H1 (cell line): Measurements from ENCODE around the gene ARTN. TPM values are rescaled to one million over a fixed set of nuclear protein-coding genes. Genes with fewer than 3 reads are reported as not detected.

ENCODE experiments used
- CTCF ChIA-PET: fragments of 300-600 bp; sonication (Branson Sonifier 250); formaldehyde crosslinking; loops from one replicate; lab custom pipeline; 2021; ENCODE audit not compliant: partially characterized antibody; lab: Charles Lee
- POLR2A ChIA-PET: fragments of 300-600 bp; sonication (Branson Sonifier 250); formaldehyde crosslinking; loops from one replicate; lab custom pipeline; 2021; ENCODE audit warnings: inconsistent platforms; ENCODE audit not compliant: partially characterized antibody; lab: Charles Lee
- DNase-seq, 2 experiments: peaks; one replicate each; pipeline versions ENCODE4 v3.0.0 to v3.0.0-alpha.2; 2010 to 2022; ENCODE audit warnings: low spot score in 2 of 2, low read depth in 1 of 2, mixed read lengths in 1 of 2
- FAIRE-seq: peaks from 2 replicates; lab custom pipeline; 2011; peaks lifted over from hg19 to GRCh38; lab: Jason Lieb, UNC
- H2AFZ ChIP-seq: 2 replicates; pipeline ENCODE4 v1.8.1; 2012; ENCODE audit warnings: low read length, inconsistent platforms
- H2AK5ac ChIP-seq: 2 replicates; pipeline ENCODE4 v1.6.1; 2013; ENCODE audit warnings: low read depth, low read length
- H2BK120ac ChIP-seq: replicated peaks from 2 replicates; pipeline ENCODE3; 2013; ENCODE audit warnings: low read depth, low read length, inconsistent platforms
- H2BK12ac ChIP-seq: 2 replicates; pipeline ENCODE4 v1.6.1; 2013; ENCODE audit warnings: low read depth, low read length
- H2BK15ac ChIP-seq: 2 replicates; pipeline ENCODE4 v1.6.1; 2013; ENCODE audit warnings: low read length
- H2BK20ac ChIP-seq: 2 replicates; pipeline ENCODE4 v1.6.1; 2013; ENCODE audit warnings: low read length
- H2BK5ac ChIP-seq: 2 replicates; pipeline ENCODE4 v1.6.1; 2013; ENCODE audit warnings: low read depth, low read length
- H3K14ac ChIP-seq: 2 replicates; pipeline ENCODE4 v1.6.1; 2013; ENCODE audit warnings: inconsistent platforms; ENCODE audit not compliant: insufficient read length
- H3K18ac ChIP-seq: 2 replicates; pipeline ENCODE4 v1.6.1; 2013; ENCODE audit warnings: low read length; ENCODE audit errors: extremely low read depth
- H3K23ac ChIP-seq: 2 replicates; pipeline ENCODE4 v1.6.1; 2013; ENCODE audit warnings: inconsistent platforms; ENCODE audit not compliant: insufficient read length
- H3K23me2 ChIP-seq: 2 replicates; pipeline ENCODE4 v1.6.1; 2013; ENCODE audit warnings: low read depth, low read length
- H3K27ac ChIP-seq: 2 replicates; pipeline ENCODE4 v1.6.1; 2011; ENCODE audit warnings: low read depth, low read length, inconsistent platforms
- H3K27me3 ChIP-seq, 4 experiments: replicated peaks in 1 of 4; 1 replicate in 1 of 4; 2 replicates in 3 of 4; pipeline versions ENCODE4 v1.6.1 to v1.8.1; 2011 to 2013; ENCODE audit warnings: low read length in 3 of 4, mild to moderate bottlenecking in 3 of 4, inconsistent platforms in 2 of 4, mixed read lengths in 2 of 4, moderate library complexity in 1 of 4; ENCODE audit not compliant: control insufficient read depth in 3 of 4, insufficient read depth in 3 of 4; ENCODE audit errors: extremely low read depth in 1 of 4
- H3K36me3 ChIP-seq, 4 experiments: 2 replicates each; pipeline versions ENCODE4 v1.6.1 to v1.8.1; 2011 to 2013; ENCODE audit warnings: mild to moderate bottlenecking in 4 of 4, low read length in 3 of 4, moderate library complexity in 2 of 4, control low read depth in 1 of 4, inconsistent platforms in 1 of 4; ENCODE audit not compliant: insufficient read depth in 4 of 4, control insufficient read depth in 2 of 4
- H3K4ac ChIP-seq: replicated peaks from 2 replicates; pipeline ENCODE3; 2013; ENCODE audit warnings: low read length, low read depth, mixed read lengths, inconsistent platforms; ENCODE audit not compliant: insufficient read length
- H3K4me1 ChIP-seq, 4 experiments: replicated peaks in 1 of 4; 1 replicate in 1 of 4; 2 replicates in 3 of 4; pipeline versions ENCODE4 v1.6.1 to v1.8.1; 2011 to 2013; ENCODE audit warnings: low read length in 3 of 4, inconsistent platforms in 2 of 4, mixed read lengths in 1 of 4; ENCODE audit not compliant: insufficient read depth in 4 of 4, control insufficient read depth in 3 of 4
- H3K4me2 ChIP-seq, 2 experiments: 2 replicates each; pipeline versions ENCODE4 v1.6.1 to v1.8.1; 2011 to 2013; ENCODE audit warnings: low read depth in 2 of 2, low read length in 2 of 2, control low read depth in 1 of 2, inconsistent platforms in 1 of 2, mild to moderate bottlenecking in 1 of 2; ENCODE audit not compliant: insufficient read depth in 1 of 2
- H3K4me3 ChIP-seq, 4 experiments: fragments of 200-600, 300-600 bp in 1 of 4; sonication (generic), shearing (Covaris generic), sonication (Bioruptor Twin) in 1 of 4; 2 replicates each; pipeline versions ENCODE4 v1.5.1 to v1.8.1; 2011 to 2016; ENCODE audit warnings: low read length in 4 of 4, low read depth in 3 of 4, control low read depth in 2 of 4, inconsistent platforms in 2 of 4, mild to moderate bottlenecking in 2 of 4, mixed read lengths in 1 of 4, moderate library complexity in 1 of 4; ENCODE audit not compliant: insufficient read depth in 2 of 4; ENCODE audit errors: extremely low read depth in 1 of 4
- H3K56ac ChIP-seq: replicated peaks from 2 replicates; pipeline ENCODE3; 2013; ENCODE audit warnings: low read depth, mild to moderate bottlenecking, mixed read lengths, low read length, inconsistent platforms; ENCODE audit not compliant: insufficient read length
- H3K79me1 ChIP-seq: 2 replicates; pipeline ENCODE4 v1.6.1; 2013; ENCODE audit warnings: low read depth, low read length, control low read depth
- H3K79me2 ChIP-seq, 2 experiments: 2 replicates each; pipeline versions ENCODE4 v1.6.1 to v1.8.1; 2012 to 2013; ENCODE audit warnings: low read length in 2 of 2, mild to moderate bottlenecking in 2 of 2, inconsistent platforms in 1 of 2; ENCODE audit not compliant: insufficient read depth in 2 of 2, control insufficient read depth in 1 of 2
- H3K9ac ChIP-seq, 4 experiments: replicated peaks in 1 of 4; 1 replicate in 1 of 4; 2 replicates in 3 of 4; pipeline versions ENCODE4 v1.6.1 to v1.8.1; 2011 to 2013; ENCODE audit warnings: low read depth in 3 of 4, low read length in 3 of 4, control low read depth in 2 of 4, mild to moderate bottlenecking in 2 of 4, moderate library complexity in 2 of 4, inconsistent platforms in 1 of 4; ENCODE audit errors: extremely low read depth in 1 of 4
- H3K9me3 ChIP-seq, 2 experiments: 2 replicates each; pipeline versions ENCODE4 v1.6.1 to v1.8.1; 2012 to 2013; ENCODE audit warnings: mild to moderate bottlenecking in 2 of 2, moderate library complexity in 2 of 2, control low read depth in 1 of 2, inconsistent platforms in 1 of 2, low read depth in 1 of 2, low read length in 1 of 2, mixed read lengths in 1 of 2; ENCODE audit not compliant: insufficient read depth in 2 of 2
- H4K20me1 ChIP-seq, 2 experiments: replicated peaks in 1 of 2; 2 replicates each; pipeline versions ENCODE3 to v1.8.1; 2011 to 2013; ENCODE audit warnings: inconsistent platforms in 2 of 2, low read length in 2 of 2, mild to moderate bottlenecking in 1 of 2; ENCODE audit not compliant: insufficient read depth in 2 of 2, control insufficient read depth in 1 of 2
- H4K5ac ChIP-seq: 2 replicates; pipeline ENCODE4 v1.6.1; 2013; ENCODE audit warnings: low read length, low read depth, mixed read lengths, inconsistent platforms; ENCODE audit not compliant: insufficient read length
- H4K8ac ChIP-seq: 2 replicates; pipeline ENCODE4 v1.8.0; 2013; ENCODE audit warnings: mild to moderate bottlenecking, moderate library complexity, low read length, inconsistent platforms; ENCODE audit not compliant: insufficient read depth; ENCODE audit errors: extremely low read depth
- H4K91ac ChIP-seq: replicated peaks from 2 replicates; pipeline ENCODE3; 2013; ENCODE audit warnings: low read length, mixed read lengths, inconsistent platforms; ENCODE audit not compliant: insufficient read length
- ASH2L ChIP-seq: fragments of 200-600, 300-600 bp; sonication (generic); IDR thresholded peaks from one replicate; pipeline ENCODE4 v1.7.1; 2017; ENCODE audit warnings: low read length
- EP300 ChIP-seq, 2 experiments: IDR thresholded peaks; 1 replicate in 1 of 2; 2 replicates in 1 of 2; pipeline ENCODE4 v1.6.1; 2011 to 2012; ENCODE audit warnings: low read depth in 2 of 2, low read length in 2 of 2, mild to moderate bottlenecking in 2 of 2, borderline replicate concordance in 1 of 2, inconsistent platforms in 1 of 2, moderate library complexity in 1 of 2
- POLR2A ChIP-seq, 2 experiments: IDR thresholded peaks; 1 replicate in 1 of 2; 2 replicates in 1 of 2; pipeline ENCODE4 v1.6.1; 2011; ENCODE audit warnings: low read depth in 2 of 2, low read length in 2 of 2, mild to moderate bottlenecking in 2 of 2; ENCODE audit errors: control extremely low read depth in 1 of 2
- RAD21 ChIP-seq, 2 experiments: IDR thresholded peaks in 1 of 2; conservative IDR thresholded peaks in 1 of 2; 2 replicates each; pipeline ENCODE4 v1.6.1; 2011; ENCODE audit warnings: low read depth in 2 of 2, low read length in 2 of 2, improper control_type of control experiment in 1 of 2, inconsistent platforms in 1 of 2, mild to moderate bottlenecking in 1 of 2, moderate library complexity in 1 of 2
- RNF2 ChIP-seq: fragments of 200-900, 300-1000 bp; sonication (generic); IDR thresholded peaks from 2 replicates; pipeline ENCODE4 v1.7.1; 2016; ENCODE audit warnings: borderline replicate concordance, low read depth, mild to moderate bottlenecking, antibody characterized with exemption, low read length; ENCODE audit not compliant: poor library complexity, severe bottlenecking; ENCODE audit errors: missing control alignments
- RXRA ChIP-seq: IDR thresholded peaks from 2 replicates; pipeline ENCODE4 v1.6.1; 2011; ENCODE audit warnings: low read depth, mild to moderate bottlenecking, low read length, moderate library complexity; ENCODE audit not compliant: insufficient read depth
- TAF7 ChIP-seq: optimal IDR thresholded peaks from 2 replicates; pipeline ENCODE3; 2011; ENCODE audit warnings: low read depth, mild to moderate bottlenecking, inconsistent platforms, low read length, moderate library complexity, borderline replicate concordance
- ZNF274 ChIP-seq: IDR thresholded peaks from 2 replicates; pipeline ENCODE4 v1.7.0; 2012; ENCODE audit warnings: low read length, borderline replicate concordance; ENCODE audit errors: extremely low read depth
- WGBS, 2 experiments: shearing (Covaris generic) in 1 of 2; methylation state at CpG; one replicate each; pipeline versions ENCODE4 v1.1.6 to v1.1.7; 2013 to 2015; ENCODE audit warnings: low lambda C conversion rate in 2 of 2, mixed read lengths in 2 of 2, inconsistent platforms in 1 of 2, low coverage in 1 of 2, missing lambda C conversion rate in 1 of 2; ENCODE audit not compliant: insufficient replicate concordance in 2 of 2, insufficient coverage in 1 of 2, insufficient read length in 1 of 2; ENCODE audit errors: extremely low coverage in 1 of 2, missing lambda C conversion rate in 1 of 2; 5-methylcytosine and 5-hydroxymethylcytosine counted together
- polyA plus RNA-seq, 7 experiments: library from polyadenylated mRNA; depleted of rRNA in 3 of 7; stranded (reverse) in 5 of 7; unstranded in 2 of 7; fragments of >200 nt in 5 of 7; fragments of 200-250 nt in 2 of 7; gene quantifications; 1 replicate in 5 of 7; 2 replicates in 1 of 7; 4 replicates in 1 of 7; pipeline versions ENCODE4 v1.2.1 to v1.2.3, GENCODE V29; 2011 to 2013; ENCODE audit warnings: missing spikeins in 2 of 7, mixed read lengths in 2 of 7
- total RNA-seq: library from RNA; stranded (reverse); fragmentation: NEBNext Ultra II Directional; extraction: Animal tissue kit (Norgen Biotek cat#: 25700); gene quantifications from 2 replicates; pipeline ENCODE4 v1.2.1, GENCODE V29; 2021
- TF ChIP-seq, protein P1 (sequence below): IDR thresholded peaks from 2 replicates; pipeline ENCODE4 v1.6.1; 2012; ENCODE audit warnings: inconsistent platforms
- TF ChIP-seq, protein P2 (sequence below): IDR thresholded peaks from 2 replicates; pipeline ENCODE4 v1.6.1; 2012; ENCODE audit warnings: low read length, inconsistent platforms

Gene ARTN
- total and polyA plus RNA-seq, 2 of the 8 experiments (the other 6 are each of a cell fraction or from before 2014, with no cell fraction given): 13.5 to 22.7 TPM

GRCh38 chr1:43982241-43982640 is 48.6 kb downstream of the ARTN start:
- Histone ChIP-seq H4K5ac (no peak overlapping the region), H3K79me2 (peaks cover 0 to 11% of the 10 kb centered on the region in 2 experiments; a peak in 2 of 4 replicates), H3K18ac (no peak overlapping the region), H3K9me3 (no peaks in the 10 kb centered on the region), H2AFZ (no peak overlapping the region), H3K27ac (no peak overlapping the region), H3K4me3 (no peak overlapping the region), H3K79me1 (peaks cover 20% of the 10 kb centered on the region), H3K9ac (no peak overlapping the region), H3K4ac (no peak overlapping the region), H3K14ac (no peak overlapping the region), H2BK120ac (no peak overlapping the region), H3K27me3 (no peaks in the 10 kb centered on the region), H4K8ac (0 out of 2 replicates have a peak overlapping the region, but pooled peaks have one; percentile 29), H3K23ac (no peak overlapping the region), H2BK12ac (no peak overlapping the region), H3K36me3 (peaks cover 2 to 26% (median 10%) of the 10 kb centered on the region in 4 experiments; a peak in 4 of 8 replicates), H3K4me2 (no peak overlapping the region), H3K56ac (no peak overlapping the region), H2BK20ac (no peak overlapping the region), H4K20me1 (peaks cover 0 to 27% of the 10 kb centered on the region in 2 experiments), H3K23me2 (peaks cover 16% of the 10 kb centered on the region), H2BK15ac (no peak overlapping the region), H3K4me1 (peaks cover 4 to 13% (median 11%) of the 10 kb centered on the region in 4 experiments), H4K91ac (no peak overlapping the region), H2AK5ac (no peak overlapping the region; the same call in 1 of the 2 replicates), H2BK5ac (0 out of 2 replicates have a peak overlapping the region, but pooled peaks have one; percentile 35)
- 90% methylated on average over 8 of the region's 8 CpGs; no CpG with 5 or more reads in 1 of the 2 experiments for WGBS, 2 experiments
- DNase-seq (no peak), FAIRE-seq (no peak)
- POLR2A ChIA-PET: interaction anchor here (0.5 to 1.7 kb wide), 3 partner anchors 9 to 81 kb away, joined by 3 read pairs; partner anchors contain the start of gene CCDC24
- CTCF ChIA-PET: no interaction called here
- TF ChIP-seq ZNF274: no peak
- no peak for TF ChIP-seq TAF7
- TF ChIP-seq RXRA: no peak
- TF ChIP-seq EP300 (IDR thresholded peaks at IDR 0.05; ENCODE audit: borderline replicate concordance in 1 of 2, low read depth in 2 of 2, low read length in 2 of 2): no peak
- TF ChIP-seq RNF2: no peak
- TF ChIP-seq, protein P1, sequence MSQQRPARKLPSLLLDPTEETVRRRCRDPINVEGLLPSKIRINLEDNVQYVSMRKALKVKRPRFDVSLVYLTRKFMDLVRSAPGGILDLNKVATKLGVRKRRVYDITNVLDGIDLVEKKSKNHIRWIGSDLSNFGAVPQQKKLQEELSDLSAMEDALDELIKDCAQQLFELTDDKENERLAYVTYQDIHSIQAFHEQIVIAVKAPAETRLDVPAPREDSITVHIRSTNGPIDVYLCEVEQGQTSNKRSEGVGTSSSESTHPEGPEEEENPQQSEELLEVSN: no peak
- no peak for TF ChIP-seq POLR2A (IDR thresholded peaks at IDR 0.05; ENCODE audit: control extremely low read depth in 1 of 2, low read depth in 2 of 2, low read length in 2 of 2)
- no peak for TF ChIP-seq RAD21 (IDR thresholded peaks at IDR 0.05 in 1 of 2, conservative IDR thresholded peaks at IDR 0.05 in 1 of 2; ENCODE audit: low read depth in 2 of 2, low read length in 2 of 2)
- no peak for TF ChIP-seq ASH2L
- TF ChIP-seq, protein P2, sequence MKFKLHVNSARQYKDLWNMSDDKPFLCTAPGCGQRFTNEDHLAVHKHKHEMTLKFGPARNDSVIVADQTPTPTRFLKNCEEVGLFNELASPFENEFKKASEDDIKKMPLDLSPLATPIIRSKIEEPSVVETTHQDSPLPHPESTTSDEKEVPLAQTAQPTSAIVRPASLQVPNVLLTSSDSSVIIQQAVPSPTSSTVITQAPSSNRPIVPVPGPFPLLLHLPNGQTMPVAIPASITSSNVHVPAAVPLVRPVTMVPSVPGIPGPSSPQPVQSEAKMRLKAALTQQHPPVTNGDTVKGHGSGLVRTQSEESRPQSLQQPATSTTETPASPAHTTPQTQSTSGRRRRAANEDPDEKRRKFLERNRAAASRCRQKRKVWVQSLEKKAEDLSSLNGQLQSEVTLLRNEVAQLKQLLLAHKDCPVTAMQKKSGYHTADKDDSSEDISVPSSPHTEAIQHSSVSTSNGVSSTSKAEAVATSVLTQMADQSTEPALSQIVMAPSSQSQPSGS: no peak
